HL-60/S4 (cell line): ENCODE data around the gene PTPRK.

Experiments used
- in situ Hi-C: fragments of 300-500 bp; cut with MboI; formaldehyde crosslinking; loops from 2 replicates; pipeline ENCODE4 v1.14.3; 2022; ENCODE audit warnings: low sequenced_read_pairs

The PTPRK gene

GRCh38 chr6:127976111-127976510, 544.3 kb downstream of the PTPRK start:
- in situ Hi-C loops = no loop called here

- in situ Hi-C loops = no loop called here
Measured at GRCh38 chr6:127972815-127973214, 547.6 kb downstream of the PTPRK start.

DNA sequence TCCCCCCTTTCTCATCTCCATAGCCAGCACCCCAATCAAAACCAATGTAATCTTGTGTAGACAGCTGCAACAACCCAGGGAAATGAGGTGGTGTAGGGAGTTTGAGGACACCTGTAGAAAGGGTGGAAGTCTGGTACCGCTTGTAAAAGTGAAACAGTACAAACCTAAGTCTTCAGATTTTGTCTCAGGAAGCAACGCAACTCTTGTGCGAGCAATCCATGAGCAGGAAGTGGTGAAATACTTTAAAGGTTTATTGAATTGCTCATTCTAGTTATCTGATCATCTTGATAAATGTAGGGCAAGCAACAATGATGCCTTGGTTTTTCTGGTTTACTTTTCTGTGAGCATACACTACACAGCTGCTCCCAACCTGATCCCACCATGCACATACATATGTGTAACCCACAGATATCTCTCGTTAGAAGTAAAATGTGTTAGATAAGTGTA, 548.4 kb downstream of the PTPRK start:
- in situ Hi-C loops = no loop called here

GRCh38 chr6:127971386-127971785, 549.0 kb downstream of the PTPRK start:
- in situ Hi-C loops = no loop called here

DNA sequence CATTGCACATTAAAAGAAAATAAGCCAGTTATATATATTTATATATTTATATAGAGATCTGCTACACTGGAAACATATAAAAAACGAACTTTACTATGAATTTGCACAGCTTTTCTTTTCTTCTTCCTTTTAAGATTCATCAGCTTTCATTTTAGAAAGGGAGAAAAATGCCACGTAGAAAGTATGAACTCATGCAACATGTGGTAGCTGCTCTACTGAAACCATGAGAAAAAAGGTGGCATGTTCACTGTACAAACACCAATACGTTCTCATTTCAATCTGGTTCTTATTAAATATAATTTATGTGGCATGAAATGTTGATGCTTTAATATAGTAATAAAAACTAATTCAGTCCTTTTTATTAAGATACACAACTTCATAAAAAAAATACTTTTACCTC, 550.7 kb downstream of the PTPRK start:
- in situ Hi-C loops = no loop called here

GRCh38 chr6:127968394-127968793, 552.0 kb downstream of the PTPRK start:
- in situ Hi-C loops = no loop called here

DNA sequence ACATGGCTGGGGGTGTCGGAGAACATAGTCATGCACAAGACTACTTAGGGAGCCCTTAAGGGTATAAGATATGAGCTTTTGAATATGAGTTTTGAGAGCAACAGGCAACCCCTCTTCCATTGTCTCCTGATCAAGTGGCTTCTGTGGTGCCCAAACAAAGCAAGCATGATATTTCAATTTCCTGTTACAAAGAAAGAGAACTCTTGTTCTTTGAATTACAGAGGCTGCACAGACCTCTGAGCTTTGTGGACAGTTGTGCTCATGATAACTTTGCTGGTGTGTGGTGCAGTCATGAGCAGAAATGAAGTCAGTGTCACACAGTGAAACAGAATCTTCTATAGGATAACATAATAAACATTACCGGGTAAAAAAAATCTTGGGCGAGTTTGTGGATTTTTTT, 552.7 kb downstream of the PTPRK start:
- in situ Hi-C loops = no loop called here

DNA sequence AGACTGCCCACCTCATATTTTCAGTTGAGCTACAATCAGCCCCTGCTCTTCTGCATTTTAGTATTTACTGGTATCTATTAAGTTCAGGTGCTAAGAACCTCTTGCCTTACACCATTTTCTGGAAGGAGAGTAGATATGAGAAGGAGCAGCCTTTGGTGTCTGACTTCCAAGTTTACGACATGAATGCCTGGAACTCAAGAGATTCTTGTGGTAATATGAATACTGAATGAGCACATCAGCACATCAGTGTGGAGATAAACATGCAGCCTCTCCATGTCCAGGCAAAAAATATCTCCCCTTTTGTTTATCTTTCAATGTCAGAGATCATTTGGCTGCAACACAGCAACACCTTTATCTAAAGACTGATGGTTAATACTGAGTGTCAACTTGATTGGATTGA, 553.8 kb downstream of the PTPRK start:
- in situ Hi-C loops = no loop called here

GRCh38 chr6:127963495-127963894, 556.9 kb downstream of the PTPRK start:
- in situ Hi-C loops = no loop called here

- in situ Hi-C loops = no loop called here
Measured at GRCh38 chr6:127959869-127960268, 560.5 kb downstream of the PTPRK start.

GRCh38 chr6:127956956-127957355, 563.4 kb downstream of the PTPRK start:
- in situ Hi-C loops = no loop called here

DNA sequence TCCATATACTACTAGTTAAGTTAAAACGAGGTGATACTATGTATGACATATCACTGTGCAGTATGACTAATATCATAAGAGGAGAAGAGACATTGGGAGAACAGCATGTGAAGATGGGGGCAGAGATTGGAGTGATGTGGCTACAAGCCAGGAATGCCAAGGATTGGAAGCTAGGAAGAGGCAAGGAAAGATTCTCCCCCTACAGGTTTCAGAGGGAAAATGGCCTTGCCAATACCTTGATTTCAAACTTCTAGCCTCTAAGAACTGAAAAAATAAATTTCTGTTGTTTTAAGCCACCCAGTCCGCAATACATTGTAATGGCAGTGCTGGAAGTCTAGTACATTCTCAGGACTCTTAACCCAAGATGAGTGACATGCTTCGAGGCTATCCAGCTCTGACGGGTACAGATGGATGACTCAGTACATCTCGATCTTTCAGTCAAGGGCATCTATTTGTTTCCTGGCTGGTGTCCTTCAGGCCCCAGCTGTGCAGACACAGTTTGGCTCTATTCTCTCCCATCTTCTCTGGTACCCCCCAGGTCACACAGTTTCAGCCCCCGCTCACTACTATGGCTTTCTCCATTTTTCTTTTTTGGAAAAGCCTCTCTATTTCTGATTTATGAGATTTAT, 564.0 kb downstream of the PTPRK start:
- in situ Hi-C loops = no loop called here

- in situ Hi-C loops = no loop called here
Measured at GRCh38 chr6:127954082-127954481, 566.3 kb downstream of the PTPRK start.

DNA sequence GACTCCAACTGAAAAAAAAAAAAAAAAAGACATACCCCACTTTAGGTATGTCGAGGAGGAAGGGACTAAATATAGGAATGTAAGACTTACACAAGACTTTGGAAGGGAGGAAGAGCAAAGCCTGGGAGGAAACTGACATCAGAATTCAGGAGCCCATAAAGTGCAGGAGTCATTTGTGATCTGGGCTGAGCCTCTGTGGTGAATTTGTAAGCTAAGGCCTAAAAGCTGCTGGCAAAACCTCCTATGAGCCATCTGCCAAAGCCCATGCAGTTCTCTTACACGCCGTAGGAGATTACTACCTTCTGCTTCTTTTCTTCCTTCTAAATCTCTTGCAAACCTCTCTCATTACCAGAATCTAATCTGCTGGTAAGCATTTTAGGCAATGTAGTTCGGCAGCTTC, 567.6 kb downstream of the PTPRK start:
- in situ Hi-C loops = no loop called here

GRCh38 chr6:127952176-127952575, 568.2 kb downstream of the PTPRK start:
- in situ Hi-C loops = no loop called here

DNA sequence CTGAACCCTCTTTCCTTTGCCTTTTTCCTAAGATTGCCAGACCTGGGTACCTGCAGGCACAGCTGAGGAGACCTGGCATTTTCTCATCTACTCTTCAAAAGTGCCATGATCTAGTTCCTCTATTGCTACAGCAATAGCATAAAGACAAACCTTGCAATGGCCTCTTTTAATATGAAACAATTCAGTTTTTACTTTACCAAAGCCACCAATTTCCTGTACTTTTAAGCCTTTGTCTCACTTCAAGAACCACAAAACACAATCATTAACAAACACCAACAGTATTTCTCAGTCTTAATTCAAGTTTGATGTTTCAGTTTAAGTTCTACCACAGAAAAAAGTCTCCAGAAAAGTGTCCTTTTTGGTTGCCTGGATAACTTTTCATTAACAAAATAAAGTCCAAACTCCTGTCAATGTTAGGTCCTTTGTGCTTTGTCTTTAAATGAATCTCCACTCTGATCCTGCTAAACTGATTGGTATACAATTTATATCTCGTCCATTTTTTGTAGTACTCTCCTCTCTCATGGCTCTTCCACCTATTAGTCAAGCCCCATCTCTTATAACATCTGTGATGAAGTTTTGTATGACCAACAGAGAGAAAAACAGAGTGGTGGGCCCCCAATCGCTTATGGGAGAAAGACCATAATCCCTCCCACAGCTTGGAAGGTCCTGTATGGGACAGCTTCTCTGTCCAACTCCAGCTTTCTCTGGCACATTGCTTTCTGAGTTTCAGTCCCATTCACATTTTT, 569.1 kb downstream of the PTPRK start:
- in situ Hi-C loops = no loop called here

DNA sequence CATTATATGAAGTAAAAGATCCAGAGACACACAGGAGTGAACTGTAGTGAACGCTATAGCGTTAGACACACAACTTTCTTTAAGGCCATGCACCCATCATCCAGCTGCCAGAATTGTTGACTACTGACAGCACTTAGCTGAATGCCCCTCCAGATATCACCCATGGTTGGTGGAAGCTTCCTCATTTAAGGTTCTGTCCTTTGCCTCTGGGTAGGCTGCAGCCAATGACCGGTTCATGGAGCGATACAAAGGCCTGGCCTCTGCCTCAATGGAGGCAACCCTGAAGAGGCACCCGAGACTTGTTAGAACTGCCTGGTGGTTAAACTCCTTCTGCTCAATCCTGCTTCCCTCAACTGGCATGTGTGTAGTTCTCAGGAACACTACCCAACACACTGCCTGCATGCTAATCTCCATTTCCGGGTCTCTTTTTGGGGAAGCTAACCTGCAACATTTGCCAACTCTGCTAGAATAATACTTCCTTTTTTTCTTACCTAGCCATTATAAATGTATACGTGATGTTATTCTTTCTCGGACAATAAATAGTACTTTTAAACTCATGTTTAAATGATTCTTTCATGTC, 569.7 kb downstream of the PTPRK start:
- in situ Hi-C loops = no loop called here

GRCh38 chr6:127949251-127949650, 571.1 kb downstream of the PTPRK start:
- in situ Hi-C loops = no loop called here

DNA sequence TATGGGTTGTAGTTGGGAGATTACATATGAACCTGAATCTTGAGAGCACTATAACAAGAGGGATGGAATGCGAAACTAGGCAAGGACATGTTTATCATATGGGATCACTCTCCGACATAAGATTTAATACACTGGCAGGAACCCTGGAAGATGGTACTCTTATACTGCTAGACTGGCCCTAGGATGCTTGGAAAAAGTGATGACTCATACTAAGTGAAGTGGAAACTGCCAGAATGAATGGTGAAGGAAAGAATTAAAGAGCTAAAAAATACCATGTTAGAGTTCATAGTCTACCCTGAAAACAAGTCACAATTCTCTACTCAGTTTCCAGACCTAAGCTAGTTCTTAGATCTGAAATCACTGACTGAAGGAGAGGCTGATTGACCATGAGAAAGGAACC, 574.0 kb downstream of the PTPRK start:
- in situ Hi-C loops = no loop called here

- in situ Hi-C loops = no loop called here
Measured at GRCh38 chr6:127945434-127946097, 574.8 kb downstream of the PTPRK start.

DNA sequence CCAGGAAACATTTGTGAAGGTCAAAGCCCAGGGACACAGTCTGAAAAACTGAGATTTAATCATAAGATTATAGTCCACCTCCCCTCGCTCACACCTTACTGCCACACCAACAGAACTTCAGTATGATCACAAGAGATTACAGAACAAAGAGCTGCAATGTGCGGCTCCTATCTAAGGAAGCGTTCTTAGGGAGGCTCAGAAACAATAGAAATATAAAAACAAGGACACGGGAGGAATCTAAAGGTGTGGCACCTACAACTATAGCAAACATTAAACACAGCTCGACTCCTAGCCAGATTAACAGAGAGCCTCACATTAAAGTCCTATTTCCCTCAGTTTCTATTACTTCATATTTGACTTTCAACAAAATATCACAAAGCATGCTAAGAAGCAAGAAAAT, 579.2 kb downstream of the PTPRK start:
- in situ Hi-C loops = no loop called here
